OCI-M1 (cell line): ENCODE measurements around the gene RABGAP1L.
"Not testable (repeated sequence)": the region's sequence is repeated elsewhere in the genome, so short reads cannot be mapped to it uniquely, and the experiment has no call there.

Source experiments
- DNase-seq: peaks from one replicate; lab custom pipeline; 2025; lab: John Stamatoyannopoulos, UW

Gene RABGAP1L

DNA sequence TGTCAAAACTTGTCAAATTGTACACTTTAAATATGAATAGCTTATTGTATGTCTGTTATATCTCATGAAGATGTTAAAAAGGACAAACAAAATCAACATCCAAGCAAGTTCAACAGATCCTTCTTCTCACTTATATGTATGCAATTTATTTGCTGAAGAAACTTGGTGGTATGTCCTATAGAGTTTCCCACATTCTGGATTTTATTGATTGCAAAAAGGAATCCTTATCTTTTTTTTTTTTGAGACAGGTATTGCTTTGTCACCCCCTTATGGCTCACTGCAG is 5.6 kb upstream of the RABGAP1L start:
- no peak for DNase-seq

DNA sequence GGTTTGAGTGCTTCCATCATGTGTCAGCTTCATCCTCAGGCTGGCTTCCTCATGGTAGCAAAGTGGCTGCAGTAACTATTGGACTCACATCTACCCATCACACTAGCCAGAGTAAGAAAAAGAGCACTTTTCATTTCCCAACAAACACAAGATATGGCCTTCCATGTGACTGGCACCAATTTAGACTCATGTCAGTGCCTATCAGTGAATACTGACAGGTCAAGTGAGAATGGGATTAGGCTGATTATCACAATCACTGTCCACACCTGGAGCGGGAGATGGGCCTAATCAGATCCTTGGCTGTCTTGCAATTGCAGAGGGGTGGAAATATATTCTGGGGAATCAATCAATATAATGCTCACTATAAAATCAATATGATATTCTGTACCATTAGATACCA is 2.9 kb upstream of the RABGAP1L start:
- DNase-seq = no peak

DNA sequence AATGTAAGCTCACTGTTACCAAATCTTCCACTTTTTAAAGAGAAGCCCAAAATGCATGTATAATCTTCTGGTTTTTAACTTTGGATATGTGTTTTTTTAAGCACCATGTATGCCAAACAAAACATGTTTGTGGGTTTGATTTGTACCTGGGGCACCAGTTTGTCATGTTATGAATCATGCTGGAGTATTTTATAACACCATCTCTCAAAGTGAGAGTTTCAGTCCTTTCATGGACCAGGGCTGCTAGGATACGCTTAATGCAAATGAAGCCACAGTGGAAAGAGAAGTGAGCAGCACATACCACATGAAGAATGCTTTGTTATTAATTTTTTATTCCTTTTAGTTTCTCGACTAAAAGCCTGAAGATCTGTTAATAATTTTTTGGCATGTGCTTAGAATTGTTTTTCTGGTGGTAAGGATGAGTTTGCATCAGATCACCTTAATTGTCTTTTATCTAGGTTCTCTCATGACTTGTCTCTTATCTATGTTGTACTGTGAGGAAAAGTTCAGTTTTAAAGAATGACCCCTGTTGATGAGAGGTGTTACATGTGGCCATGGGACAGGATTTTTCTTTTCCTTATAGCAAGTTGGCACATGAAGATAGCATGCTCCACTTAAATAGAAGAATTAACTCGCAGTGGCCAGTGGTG is 2.0 kb upstream of the RABGAP1L start:
- DNase-seq = no peak

DNA sequence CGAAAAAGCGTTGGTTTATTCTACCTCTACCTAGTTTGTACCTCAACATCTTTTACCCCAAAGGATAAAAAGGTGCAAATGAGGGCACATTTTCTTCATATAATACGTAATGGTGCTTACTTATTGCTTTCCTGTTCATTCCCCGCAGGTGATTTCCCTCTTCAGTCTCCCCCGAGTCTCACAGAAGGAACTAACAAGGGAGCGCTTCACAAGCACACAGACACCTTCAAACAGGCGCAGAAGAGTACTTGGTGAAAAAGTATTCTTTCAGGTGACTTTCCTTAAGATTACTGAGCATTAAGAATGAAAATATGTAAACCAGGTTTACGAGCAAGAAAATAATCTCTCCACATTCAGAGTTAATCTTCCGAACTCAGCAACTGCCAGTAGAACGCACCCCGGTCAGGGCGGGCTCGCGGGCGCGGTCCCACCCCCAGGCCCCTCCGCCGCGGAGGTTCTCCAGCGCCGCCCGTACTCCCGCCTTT is 511 bp upstream of the RABGAP1L start:
- DNase-seq = no peak

DNA sequence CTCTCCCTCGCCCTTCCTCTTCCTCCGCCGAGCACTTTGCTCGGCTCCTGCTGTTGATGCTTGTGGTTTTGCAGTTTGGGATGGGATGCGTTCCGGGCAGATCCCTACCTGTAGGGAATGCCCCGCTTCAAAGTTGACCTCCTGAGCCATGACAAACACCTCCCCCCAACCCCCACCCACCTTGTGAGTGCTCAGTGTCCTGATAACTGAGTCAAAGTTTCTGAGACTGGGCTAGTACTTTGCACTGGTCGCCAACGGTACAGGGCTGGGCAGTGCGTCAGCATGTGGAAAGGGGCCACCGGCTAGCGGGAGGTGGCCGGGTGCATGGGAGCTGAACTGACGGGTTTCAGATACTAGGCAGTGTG is 771 bp downstream of the RABGAP1L start:
- DNase-seq = peak; percentile 77

DNA sequence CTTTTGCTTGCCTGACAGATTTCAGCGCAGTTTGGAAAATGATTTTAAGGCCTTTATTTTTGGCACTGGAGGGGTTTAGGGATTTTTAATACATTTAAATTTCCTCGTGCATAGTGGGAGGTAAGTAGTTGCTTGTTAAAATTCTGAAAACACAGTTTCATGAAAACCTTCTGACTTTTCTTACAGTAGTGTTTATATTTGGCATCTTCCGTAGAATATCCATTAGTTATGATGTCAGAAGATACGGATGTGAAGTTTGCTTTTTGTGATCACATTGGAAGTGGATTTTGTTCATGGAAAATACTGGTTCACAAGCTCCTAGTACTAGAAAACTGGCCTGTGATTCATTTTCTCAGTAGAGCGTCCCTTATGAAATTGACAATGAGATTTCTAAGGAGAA is 1.3 kb downstream of the RABGAP1L start:
- no peak for DNase-seq

DNA sequence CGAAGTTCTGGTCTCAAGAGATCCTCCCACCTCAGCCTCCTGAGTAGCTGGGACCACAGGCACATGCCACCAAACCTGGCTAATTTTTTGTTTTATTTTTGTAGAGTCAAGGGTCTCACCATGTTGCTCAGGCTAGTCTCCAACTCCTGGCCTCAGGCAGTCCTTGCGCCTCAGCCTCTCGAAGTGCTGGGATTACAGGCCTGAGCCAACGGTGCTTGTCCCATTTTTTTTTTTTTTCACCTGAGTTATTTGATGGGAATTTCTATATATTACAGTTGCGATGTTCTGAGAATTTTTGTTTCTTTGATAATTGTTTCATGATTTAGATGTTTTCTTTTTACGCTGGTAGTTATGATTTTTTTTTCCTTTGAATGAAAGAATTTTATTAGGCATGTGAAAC is 2.5 kb downstream of the RABGAP1L start:
- no peak for DNase-seq

DNA sequence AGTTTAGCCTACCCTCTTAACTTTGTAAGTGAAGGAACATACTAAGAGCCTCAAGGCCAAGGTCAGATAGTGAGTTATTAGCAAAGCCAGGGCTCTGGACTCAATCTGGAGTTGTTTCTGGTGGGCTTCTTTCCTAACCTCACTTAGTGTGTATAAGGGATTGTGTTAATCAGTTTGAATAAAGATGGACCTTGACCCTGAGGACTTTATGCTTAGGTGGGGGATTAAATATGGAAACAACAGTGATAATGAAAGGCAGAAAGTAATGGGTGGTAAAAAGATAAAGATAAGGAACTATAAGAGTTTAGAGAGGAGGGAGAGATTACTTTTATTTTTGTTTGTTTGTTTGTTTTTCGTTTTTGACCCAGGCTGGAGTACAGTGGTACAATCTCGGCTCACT is 5.5 kb downstream of the RABGAP1L start:
- no peak for DNase-seq

DNA sequence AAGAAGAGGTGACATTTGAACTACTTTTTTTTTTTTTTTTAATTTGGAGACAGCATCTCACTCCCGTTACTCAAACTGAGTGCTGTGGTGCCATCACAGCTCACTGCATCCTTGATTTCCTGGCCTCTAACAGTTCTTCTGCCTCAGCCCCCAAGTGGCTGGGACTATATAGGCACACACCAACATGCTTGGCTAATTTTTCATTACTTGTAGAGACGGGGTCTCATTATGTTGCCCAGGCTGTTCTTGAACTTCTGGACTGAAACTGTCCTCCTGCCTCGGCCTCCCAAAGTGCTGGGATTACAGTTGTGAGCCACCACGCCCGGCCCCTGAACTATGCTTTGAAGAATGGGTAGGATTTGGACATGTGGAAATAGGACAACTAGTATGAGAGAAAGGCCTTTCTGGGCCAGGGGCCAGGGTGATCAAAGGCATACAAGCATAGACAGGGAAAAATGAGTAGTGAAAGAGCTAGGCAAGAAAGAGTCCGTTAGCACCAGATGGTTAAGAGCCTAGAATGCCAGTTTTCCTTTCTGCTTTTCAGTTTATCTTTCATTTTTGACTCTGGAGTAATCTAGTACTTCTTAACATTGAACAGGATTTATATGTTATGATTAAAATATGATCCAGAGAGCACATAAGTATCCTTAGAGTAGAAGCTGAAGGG is 6.3 kb downstream of the RABGAP1L start:
- peak; percentile 64 for DNase-seq

DNA sequence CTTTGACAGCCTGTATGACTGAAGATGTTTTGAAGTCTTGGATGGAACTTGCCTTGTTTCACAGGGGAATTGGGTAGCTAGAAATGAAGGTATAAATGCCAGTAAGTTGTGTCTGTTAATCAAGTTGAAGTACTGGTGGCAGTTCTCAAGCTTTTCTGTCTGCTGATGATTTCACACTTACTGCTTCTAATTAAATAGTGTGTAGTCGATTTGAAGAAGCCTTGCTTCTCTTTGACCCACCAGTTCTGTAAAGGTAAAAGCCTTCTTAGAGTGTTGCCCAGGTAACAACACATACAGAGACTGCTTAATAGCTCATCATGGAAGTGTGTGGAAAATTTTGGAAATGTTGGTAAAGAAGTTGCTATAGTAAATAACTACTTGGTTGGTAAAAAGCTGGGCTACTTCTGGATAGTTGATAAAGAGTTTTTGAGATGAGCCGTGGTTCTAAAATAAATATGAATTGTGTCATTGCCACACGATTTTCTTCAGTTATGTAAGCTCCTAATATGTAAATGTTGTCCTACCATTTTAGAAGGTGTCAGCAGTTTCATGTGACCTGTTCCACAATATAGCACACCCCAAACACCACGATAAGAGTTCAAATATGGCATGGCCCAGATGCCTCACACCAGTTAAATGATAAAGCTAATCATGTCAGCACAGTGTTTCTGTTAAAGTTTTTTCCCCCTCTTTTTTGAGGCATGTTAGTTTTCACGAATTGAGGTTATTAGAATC is 7.4 kb downstream of the RABGAP1L start:
- peak; percentile 88 for DNase-seq

DNA sequence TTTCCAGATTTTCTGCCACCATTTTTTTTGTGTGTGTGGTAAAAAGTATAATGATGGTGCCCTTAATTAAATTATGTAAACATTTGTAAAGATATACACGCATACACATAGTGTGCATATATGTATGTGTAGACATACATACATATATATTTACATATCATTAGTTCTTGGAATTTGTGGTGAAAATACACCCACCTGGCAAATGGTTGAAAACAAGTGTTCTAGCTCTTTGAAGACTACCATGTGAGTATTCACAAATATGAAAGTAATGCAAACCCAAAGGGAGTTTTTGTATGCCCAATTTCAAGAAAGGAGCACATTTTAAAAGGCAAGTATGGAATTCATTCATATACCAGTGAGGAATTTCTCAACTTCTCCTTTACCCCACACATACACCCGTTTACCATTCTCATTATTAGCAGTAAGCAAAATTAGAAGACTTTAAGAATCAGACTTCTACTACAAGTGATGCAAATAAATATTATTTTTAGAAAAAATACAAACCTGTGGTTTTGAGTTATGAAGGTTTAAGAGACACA is 8.0 kb downstream of the RABGAP1L start:
- peak; percentile 62 for DNase-seq

DNA sequence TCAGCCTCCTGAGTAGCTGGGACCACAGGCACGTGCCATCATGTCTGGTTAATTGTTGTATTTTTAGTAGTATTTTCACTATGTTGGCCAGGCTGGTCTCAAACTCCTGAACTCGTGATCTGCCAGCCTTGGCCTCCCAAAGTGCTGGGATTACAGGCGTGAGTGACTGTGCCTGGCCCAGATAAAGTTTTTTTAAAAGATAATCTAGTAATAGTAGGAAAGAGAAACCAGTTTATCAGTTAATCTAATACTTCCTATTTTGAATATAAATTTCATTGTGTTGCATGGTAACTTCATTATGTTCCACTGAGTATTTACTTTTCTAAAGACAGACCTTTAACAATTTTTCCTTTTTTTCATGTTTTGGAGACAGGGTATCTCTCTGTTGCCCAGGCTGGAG is 10.0 kb downstream of the RABGAP1L start:
- no peak for DNase-seq

DNA sequence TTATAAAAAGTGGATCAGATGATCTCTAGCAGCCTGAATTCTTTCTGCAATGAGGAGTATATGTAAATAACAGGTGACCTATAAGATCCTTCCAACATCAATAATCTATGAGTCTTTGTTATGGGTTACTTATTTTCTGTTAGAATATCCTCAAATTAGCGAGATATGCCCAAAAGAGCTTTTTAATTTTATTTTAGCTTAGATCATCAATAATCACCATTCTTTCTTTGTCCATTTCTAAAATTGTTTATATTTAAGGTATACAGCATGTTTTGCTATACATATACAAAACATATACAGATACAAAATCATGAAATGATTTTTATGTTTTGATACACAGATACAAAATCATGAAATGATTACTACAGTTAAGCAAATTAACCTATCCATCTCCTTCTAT is 11.8 kb downstream of the RABGAP1L start:
- DNase-seq = no peak

DNA sequence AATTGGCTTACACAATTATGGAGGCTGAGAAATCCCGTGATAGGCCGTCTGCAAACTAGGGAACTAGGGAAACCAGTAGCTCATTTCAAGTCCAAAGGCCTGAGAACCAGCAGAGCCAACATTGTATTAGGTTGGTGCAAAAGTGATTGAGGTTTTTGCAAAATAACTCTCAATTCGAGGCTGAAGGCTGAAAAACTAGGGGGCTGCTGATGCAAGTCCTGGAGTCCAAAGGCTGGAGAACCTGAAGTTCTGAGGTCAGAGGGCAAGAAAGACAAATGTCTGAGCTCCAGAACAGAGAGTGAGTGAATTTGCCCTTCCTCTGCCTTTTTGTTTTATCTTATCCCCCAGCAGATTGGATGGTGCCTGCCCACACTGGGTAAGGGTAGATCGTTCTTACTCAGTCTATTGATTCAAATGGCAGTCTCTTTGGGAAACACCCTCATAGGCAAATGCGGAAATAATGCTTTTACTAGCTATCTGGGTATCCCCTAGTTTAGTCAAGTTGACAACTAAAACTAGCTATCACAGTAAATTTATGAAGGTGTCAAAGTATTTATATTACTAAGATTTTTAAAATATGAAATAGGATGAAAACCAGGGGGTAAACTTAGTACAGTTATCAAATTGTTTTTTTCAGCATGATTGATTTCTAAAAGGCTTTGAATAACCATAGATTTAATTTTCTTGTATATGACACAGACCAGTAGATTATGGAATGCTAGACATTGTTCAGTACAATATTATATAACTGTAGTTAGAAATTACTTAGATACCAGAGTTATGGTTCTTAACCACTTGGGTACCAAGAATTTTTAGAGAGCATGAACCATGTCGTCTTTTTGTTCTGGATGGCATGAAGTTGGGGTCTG is 15.4 kb downstream of the RABGAP1L start:
- no peak for DNase-seq

DNA sequence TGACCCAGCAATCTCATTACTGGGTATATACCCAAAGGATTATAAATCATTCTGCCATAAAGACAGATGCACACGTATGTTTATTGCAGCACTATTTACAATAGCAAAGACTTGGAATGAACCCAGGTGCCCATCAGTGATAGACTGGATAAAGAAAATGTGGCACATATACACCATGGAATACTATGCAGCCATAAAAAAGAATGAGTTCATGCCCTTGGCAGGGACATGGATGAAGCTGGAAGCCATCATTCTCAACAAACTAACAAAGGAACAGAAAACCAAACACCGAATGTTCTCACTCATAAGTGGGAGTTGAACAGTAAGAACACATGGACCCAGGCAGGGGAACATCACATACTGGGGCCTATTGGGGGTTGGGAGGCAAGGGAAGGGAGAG is 19.1 kb downstream of the RABGAP1L start:
- not testable (repeated sequence) for DNase-seq

DNA sequence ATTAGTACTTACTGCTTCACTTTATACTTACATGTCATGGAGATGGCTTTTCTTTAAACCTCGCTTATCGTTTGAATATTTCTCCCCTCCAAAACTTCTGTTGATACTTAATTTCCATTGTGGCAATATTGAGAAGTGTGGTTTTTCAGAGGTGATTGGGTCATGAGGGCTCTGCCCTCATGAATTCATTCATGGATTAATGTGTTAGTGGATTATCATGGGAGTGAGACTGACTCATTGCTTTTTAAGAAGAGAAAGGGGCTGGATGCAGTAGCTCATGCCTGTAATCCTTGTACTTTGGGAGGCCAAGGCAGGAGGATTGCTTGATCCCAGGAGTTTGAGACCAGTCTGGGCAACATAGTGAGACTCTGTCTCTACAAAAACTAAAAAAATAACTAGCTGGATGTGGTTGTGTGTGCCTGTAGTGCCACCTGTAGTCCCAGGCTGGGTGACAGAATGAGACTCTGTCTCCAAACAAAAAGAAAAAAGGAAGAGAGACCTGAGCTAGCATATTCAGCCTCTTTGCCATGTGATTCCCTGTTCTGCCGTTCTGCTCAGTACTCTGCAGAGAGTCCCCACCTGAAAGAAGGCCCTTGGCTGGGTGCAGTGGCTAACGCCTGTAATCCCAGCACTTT is 30.2 kb downstream of the RABGAP1L start:
- peak; percentile 17 for DNase-seq

DNA sequence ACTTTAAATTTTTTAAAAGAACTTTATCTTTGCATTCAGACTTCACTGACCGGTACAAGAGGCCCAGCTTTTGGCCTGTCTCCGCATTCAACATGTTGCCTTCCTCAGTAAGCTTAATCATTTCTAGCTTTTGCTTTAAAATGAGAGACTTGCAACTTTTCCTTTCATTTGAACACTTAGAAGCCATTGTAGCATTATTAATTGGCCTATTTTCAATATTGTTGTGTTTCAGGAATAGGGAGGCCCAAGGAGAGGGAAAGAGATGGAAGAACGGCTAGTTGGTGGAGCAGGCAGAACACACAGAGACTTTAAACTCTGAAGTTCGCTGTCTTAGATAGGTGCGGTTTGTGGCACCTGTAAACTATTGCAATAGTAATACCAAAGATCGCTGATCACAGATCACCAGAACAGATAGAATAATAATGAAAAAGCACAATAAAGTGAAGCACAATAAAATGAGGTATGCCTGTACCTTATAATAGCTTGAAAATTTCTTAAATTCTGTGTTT is 31.4 kb downstream of the RABGAP1L start:
- DNase-seq = peak; percentile 36

DNA sequence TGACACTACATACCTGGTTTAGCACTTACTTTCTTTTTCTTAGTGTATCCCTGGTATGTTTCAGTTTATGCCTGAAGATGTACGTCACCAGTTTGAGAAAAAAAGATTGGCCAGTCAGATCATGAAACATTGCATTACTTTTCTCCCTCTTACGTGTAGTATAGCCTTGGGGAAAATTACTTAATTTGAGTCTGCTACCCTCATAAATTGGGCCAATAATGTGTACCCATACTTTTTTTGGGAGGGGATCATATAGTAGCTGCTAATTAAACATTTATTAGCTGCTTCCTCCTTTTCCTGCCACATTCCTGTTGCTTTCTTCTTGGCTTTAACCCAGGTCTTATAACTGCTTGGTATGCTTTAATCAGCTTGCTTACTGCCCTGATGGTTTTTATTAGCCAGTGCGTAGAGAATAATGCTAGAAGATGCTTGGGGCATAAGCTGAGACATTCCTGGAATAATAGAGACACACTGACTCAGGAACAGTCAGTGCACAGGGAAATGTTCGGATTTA is 32.1 kb downstream of the RABGAP1L start:
- no peak for DNase-seq

DNA sequence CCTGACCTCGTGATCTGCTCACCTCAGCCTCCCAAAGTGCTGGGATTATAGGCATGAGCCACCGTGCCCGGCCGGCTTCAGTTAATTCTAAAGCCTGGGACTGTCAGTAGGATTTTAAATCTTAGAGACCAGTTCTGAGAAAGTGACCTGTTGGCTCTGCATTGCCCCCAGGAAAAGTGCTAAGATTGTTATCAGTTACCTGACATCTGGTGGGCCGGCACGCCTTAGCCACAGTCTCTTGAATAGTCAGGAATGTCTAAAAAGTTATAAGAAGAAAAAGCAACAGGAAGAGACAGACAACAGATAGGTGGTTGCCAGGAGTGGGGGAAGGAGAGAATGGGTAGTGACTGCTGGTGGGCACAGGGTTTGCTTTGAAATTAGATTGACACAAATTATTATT is 35.1 kb downstream of the RABGAP1L start:
- no peak for DNase-seq

DNA sequence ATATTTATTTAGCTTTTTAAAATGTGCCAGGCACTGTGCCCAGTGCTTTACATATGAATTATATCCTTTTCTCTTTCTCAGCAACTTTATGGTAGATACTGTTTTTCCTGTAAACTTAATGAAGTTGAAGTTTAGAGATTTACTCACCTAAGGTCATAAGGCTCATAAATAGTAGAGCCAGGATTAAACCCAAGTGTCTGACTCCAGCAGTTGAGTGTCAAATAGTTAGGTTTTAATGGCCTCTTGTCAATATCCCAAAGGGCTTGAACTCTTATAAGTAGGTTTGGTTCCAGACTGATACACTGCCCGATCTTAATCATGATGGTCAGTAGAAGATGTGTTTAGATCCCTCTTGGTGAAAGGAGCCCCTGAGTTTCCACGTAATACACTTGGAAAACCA is 37.8 kb downstream of the RABGAP1L start:
- DNase-seq = no peak

DNA sequence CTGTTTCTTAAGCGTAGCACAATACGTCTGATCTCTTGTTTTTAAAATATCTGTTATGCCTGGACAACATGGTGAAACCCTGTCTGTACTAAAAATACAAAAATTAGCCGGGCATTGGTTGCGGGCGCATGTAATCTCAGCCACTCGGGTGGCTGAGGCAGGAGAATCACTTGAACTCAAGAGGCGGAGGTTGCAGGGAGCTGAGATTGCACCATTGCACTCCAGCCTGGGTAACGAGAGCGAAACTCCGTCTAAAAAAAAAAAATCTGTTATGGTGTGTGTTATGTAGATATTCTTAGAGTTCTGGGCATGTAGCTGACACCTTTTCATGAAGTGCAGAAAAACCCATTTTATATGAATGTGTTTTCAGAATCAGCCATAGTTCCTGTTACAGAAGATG is 38.2 kb downstream of the RABGAP1L start:
- no peak for DNase-seq
